HG03108 (cell line): ENCODE data around the gene YWHAE.
"Not testable (repeated sequence)": the region's sequence is repeated elsewhere in the genome, so short reads cannot be mapped to it uniquely, and the experiment has no call there.

Experiments used
- ATAC-seq: cut with Tn5 transposase; IDR thresholded peaks from one replicate; pipeline ENCODE4 v1.9.1; 2021; ENCODE audit warnings: moderate library complexity; ENCODE audit not compliant: unreplicated experiment

YWHAE gene

GRCh38 chr17:1331708-1332107, 68.3 kb downstream of the YWHAE start:
- no peak for ATAC-seq

GRCh38 chr17:1329745-1330343, 70.2 kb downstream of the YWHAE start:
- no peak for ATAC-seq

- ATAC-seq = no peak
These were observed 71.6 kb downstream of the YWHAE start for GRCh38 chr17:1328437-1328836.

- no peak for ATAC-seq
These were observed 74.3 kb downstream of the YWHAE start for GRCh38 chr17:1325766-1326165.

- no peak for ATAC-seq
These were observed 75.7 kb downstream of the YWHAE start for GRCh38 chr17:1324201-1324771.

- no peak for ATAC-seq
These were observed 76.7 kb downstream of the YWHAE start for GRCh38 chr17:1323336-1323735.

- no peak for ATAC-seq
These were observed 77.5 kb downstream of the YWHAE start for GRCh38 chr17:1322480-1322879.

- ATAC-seq = no peak
These were observed 78.0 kb downstream of the YWHAE start for GRCh38 chr17:1322014-1322428.

- no peak for ATAC-seq
These were observed 84.1 kb downstream of the YWHAE start for GRCh38 chr17:1315891-1316403.

GRCh38 chr17:1315409-1315808, 84.6 kb downstream of the YWHAE start:
- ATAC-seq = no peak

GRCh38 chr17:1313270-1314005, 86.6 kb downstream of the YWHAE start:
- no peak for ATAC-seq

- no peak for ATAC-seq
These were observed 87.7 kb downstream of the YWHAE start for GRCh38 chr17:1312261-1312870.

- not testable (repeated sequence) for ATAC-seq
These were observed 92.2 kb downstream of the YWHAE start for GRCh38 chr17:1307829-1308228.

GRCh38 chr17:1304962-1305563, 95.0 kb downstream of the YWHAE start:
- no peak for ATAC-seq

GRCh38 chr17:1304522-1304921, 95.5 kb downstream of the YWHAE start:
- no peak for ATAC-seq

- no peak for ATAC-seq
These were observed 97.3 kb downstream of the YWHAE start for GRCh38 chr17:1302761-1303160.

GRCh38 chr17:1301546-1301945, 98.5 kb downstream of the YWHAE start:
- no peak for ATAC-seq

- ATAC-seq = no peak
These were observed 99.6 kb downstream of the YWHAE start for GRCh38 chr17:1300371-1300905.

- ATAC-seq = no peak
These were observed 100.3 kb downstream of the YWHAE start for GRCh38 chr17:1299552-1300370.

GRCh38 chr17:1298606-1299005, 101.4 kb downstream of the YWHAE start:
- ATAC-seq = no peak
